GM06990 (cell line): Measurements from ENCODE around the gene UQCC3.
A peak's percentile ranks its signal among the peaks of the same experiment; 100 is the strongest.

Experiments used
- DNase-seq: peaks from one replicate; pipeline ENCODE4 v3.0.0-alpha.2; 2011; ENCODE audit not compliant: insufficient read length; ENCODE audit errors: extremely low read depth
- H3K27me3 ChIP-seq: replicated peaks from 2 replicates; pipeline ENCODE4 v1.6.0; 2011; ENCODE audit warnings: low read length; ENCODE audit not compliant: control insufficient read depth, insufficient read depth
- H3K36me3 ChIP-seq: 2 replicates; pipeline ENCODE4 v1.5.1; 2011; ENCODE audit warnings: low read length; ENCODE audit not compliant: control insufficient read depth, insufficient read depth
- H3K4me3 ChIP-seq: replicated peaks from 2 replicates; pipeline ENCODE4 v1.5.1; 2011; ENCODE audit warnings: low read depth, mild to moderate bottlenecking, control low read depth, low read length
- CTCF ChIP-seq: IDR thresholded peaks from 2 replicates; pipeline ENCODE4 v1.5.1; 2011; ENCODE audit warnings: low read length, control low read depth, mild to moderate bottlenecking, inconsistent platforms; ENCODE audit not compliant: insufficient read depth, poor library complexity, severe bottlenecking

The UQCC3 gene

DNA sequence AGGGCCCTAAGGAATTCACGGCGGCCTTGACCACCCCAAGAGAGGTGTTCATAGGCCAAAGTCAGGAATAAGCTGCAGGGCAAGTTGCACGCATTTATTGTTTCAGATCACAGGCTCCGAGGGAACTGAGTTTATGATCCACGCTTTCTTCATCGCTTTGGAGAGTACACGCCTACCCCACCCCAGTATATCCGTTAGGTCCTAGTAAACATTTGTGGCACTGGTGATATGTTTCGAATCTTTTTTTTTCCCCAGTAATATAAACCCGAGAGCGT, 25.9 kb upstream of the UQCC3 start:
- Histone ChIP-seq H3K27me3 (no peaks in the 10 kb centered on the region), H3K4me3 (peak overlapping the region; percentile 99), H3K36me3 (peaks cover 19% of the 10 kb centered on the region)
- no peak for DNase-seq
- no peak for TF ChIP-seq CTCF

DNA sequence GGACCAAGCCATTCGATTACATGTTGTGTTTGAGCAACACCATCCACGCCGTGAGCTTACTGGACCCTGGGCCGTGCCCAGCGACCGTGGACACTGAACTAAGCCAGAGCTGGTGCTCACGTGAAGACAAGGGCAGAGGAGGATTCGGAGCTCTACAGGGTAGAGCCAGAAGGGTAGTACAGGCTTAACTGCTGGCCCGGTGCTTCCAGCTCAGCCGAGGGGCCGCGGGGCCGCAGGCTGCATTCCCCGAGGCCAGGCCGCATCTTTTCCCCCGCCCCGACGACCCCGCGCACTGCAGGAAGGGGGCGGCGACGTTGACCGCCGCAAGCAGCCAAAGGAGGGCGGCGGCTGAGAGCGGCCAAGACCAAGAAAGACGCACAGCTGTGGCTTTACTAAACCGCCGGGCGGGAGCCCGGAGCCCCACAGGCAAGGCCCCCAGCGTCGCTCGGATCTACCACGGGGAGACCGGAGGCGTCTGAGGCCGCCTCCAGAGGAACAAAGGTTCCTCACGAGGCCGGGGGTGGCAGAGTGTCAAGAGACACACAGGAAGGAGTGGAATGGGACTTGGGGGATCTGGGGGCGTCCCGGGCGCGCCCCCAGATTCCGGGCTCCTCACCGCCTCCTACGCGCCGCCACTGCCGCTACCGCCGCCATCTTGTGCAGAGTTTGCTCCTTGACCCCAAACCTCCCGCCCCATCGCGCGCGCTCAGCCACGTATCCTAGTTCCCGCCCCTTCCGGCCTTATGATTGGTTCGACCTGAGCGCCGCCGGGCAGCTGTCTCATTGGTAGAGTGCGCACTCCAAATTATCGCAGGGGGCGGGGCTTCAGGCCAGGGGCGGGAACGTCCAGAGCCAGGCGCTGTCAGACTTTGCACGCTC, 25.3 kb upstream of the UQCC3 start, which contains the start of gene GANAB:
TSS of gene GANAB (minus strand) at position 668 of the 879 bp plus-strand sequence. CDS start at position 654, 14 bp downstream.
- peak; percentile 95 for DNase-seq
- peaks cover 19% of the 10 kb centered on the region for H3K36me3 ChIP-seq

GRCh38 chr11:62646825-62647608, 24.5 kb upstream of the UQCC3 start:
- TF ChIP-seq CTCF: no peak

More for the DNA sequence above, 25.3 kb upstream of the UQCC3 start, which contains the start of gene GANAB:
- H3K4me3 ChIP-seq: peak within 1 kb of the TSS; percentile 99
- TF ChIP-seq CTCF: no peak
- H3K27me3 ChIP-seq: no peaks in the 10 kb centered on the region

GRCh38 chr11:62647609-62648005, 23.9 kb upstream of the UQCC3 start:
- no peak for TF ChIP-seq CTCF
- peaks cover 19% of the 10 kb centered on the region for H3K36me3 ChIP-seq
- DNase-seq: no peak
- H3K4me3 ChIP-seq: no peak overlapping the region
- H3K27me3 ChIP-seq: no peaks in the 10 kb centered on the region

More at GRCh38 chr11:62646825-62647608, 24.5 kb upstream of the UQCC3 start:
- DNase-seq: no peak
- H3K27me3 ChIP-seq: no peaks in the 10 kb centered on the region
- no peak overlapping the region for H3K4me3 ChIP-seq
- H3K36me3 ChIP-seq: peaks cover 19% of the 10 kb centered on the region

DNA sequence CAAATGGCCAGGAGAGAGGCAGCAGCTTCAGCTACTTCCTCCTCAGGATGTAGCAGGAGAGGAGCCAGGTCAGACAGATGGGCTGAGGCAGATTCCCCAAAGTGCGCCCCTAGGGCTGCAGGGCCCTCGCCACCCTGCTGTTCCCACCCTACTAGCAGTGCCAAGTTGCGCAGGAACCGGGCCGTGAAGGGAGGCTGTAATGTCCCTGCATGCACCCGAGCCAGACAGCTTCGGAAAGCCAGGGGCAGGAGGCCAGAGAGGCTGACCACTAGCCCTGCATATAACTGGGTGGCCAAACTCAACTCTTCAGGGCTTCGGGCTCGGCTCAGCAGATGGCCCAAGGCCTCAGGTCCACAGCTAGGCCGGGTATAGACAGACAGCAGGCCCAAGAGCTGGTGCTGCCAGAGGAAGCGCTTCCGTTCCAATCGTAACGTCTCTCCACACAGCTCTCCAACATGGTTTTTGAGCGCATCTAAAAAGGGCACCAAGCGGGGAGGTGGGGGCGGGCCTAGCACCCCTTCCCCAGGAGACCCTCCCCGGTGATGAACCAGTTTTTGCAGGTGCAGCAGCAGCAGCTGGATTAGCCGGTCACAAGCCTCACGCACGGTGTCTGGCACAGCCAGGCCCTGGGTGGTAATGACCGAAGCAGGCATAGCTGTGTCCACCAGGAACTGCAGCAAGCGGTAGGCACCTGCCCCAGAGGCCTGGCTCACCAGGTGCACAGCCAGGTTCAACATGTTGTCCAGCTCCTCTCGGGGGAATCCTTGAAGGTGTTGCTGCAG, 23.1 kb upstream of the UQCC3 start:
- no peak for TF ChIP-seq CTCF
- Histone ChIP-seq H3K36me3 (peaks cover 19% of the 10 kb centered on the region), H3K4me3 (no peak overlapping the region), H3K27me3 (no peaks in the 10 kb centered on the region)
- no peak for DNase-seq
